Mammary epithelial cell (primary cell): ENCODE data around the gene EMC9.

Experiments
- CTCF ChIP-seq, 2 donors: IDR thresholded peaks in 1 of 2; conservative IDR thresholded peaks in 1 of 2; 2 replicates each; pipeline ENCODE4 v1.5.1; 2011 to 2012; ENCODE audit warnings: inconsistent platforms in 2 of 2, low read length in 2 of 2, mild to moderate bottlenecking in 2 of 2, control low read depth in 1 of 2, low read depth in 1 of 2; ENCODE audit not compliant: insufficient read depth in 1 of 2; ENCODE audit errors: extremely low read depth in 1 of 2
- EZH2 ChIP-seq: IDR thresholded peaks from 2 replicates; pipeline ENCODE4 v1.6.1; 2012; ENCODE audit warnings: low read length, inconsistent platforms, borderline replicate concordance

GRCh38 chr14:24188251-24189058 is 47.1 kb upstream of the EMC9 start, which contains the start of gene IPO4:
- TF ChIP-seq CTCF (conservative IDR thresholded peaks at IDR 0.05 in 1 of 2, IDR thresholded peaks at IDR 0.05 in 1 of 2; ENCODE audit: extremely low read depth in 1 of 2, insufficient read depth in 1 of 2, low read depth in 1 of 2, low read length in 2 of 2) (no peak), EZH2 (no peak)
